Measurements from ENCODE around the gene TK1.

DNA sequence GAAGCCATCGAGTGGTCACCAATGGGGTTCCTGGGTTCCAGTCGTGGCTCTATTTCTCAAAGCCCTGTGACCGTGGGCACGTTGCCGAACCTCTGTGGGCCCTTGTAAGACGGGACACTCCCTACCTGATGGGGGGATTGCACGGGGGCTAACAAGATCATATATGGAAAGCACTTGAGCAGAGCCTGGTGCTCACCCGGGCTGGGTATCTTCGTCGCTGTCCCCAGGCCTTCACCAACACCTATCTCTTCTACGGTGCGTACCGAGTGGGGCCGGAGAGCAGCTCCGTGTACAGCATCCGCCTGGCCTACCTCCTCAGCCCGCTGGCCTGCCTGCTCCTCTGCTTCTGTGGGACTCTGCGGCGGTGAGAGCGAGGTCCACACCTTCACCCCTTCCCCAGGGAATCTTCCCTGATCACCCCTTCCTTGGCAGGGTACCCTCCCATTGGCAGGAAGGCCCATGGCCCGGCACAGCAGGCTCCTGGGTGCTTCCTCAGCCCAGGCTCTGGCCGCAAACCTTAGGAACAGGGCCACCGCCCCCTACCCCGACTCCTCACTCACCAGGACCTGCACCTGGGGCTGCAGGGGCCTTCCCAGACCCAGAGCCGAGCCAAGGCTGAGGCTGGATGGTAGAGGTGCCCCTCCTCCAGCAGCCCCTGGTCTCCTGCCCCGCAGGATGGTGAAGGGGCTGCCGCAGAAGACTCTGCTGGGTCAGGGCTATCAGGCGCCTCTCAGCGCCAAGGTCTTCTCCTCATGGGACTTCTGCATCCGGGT, 53.5 kb downstream of the TK1 start:
- TF ChIP-seq POLR2A (IDR thresholded peaks at IDR 0.05; ENCODE audit: low read depth, low read length) (no peak), TAF1 (IDR thresholded peaks at IDR 0.05; ENCODE audit: borderline replicate concordance, low read depth, low read length) (no peak), POLR2AphosphoS5 (IDR thresholded peaks at IDR 0.05; ENCODE audit: low read depth, low read length) (no peak)
